ENCODE results near the gene DGKE. TPM values are rescaled to one million over a fixed set of nuclear protein-coding genes. Genes with fewer than 3 reads are reported as not detected.

DGKE gene
- total RNA-seq, 4 donors from 2014 or later, result 14.4 to 31.2 (median 23.1) TPM

DNA sequence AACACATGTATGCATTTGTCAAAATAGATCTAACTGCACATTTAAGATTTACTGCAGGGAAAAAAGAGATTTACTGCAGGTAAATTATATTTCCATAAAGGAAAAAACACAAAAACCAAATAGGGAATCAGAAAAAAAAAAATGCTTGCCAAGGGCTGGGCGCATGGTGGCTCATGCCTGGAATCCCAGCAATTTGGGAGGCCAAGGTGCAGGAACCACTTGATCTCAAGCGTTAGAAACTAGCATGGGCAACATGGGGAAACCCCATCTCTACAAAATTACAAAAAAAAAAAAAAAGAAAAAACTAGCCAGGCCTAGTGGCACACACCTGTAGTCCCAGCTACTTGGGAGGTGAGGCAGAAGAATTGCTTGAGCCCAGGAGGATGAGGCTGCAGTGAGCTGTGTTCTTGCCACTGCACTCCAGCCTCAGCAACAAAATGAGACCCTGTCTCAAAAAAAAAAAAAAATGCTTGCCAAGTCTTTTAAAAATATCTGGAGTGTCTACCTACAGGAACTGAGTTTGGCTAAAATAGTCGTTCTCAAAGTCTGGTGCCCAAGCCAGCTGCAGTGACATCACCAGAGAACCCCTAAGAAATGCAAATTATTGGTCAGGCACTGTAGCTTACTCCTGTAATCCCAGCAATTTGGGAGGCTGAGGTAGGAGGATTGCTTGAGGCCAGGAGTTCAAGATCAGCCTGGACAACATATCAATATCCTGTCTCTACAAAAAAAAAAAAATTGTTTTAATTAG is 62.4 kb downstream of the DGKE start:
- intact Hi-C loops (cut with DNase I; ENCODE audit: low total_unique reads), result no loop called here
- Histone ChIP-seq H3K36me3 (no peaks in the 10 kb centered on the region), H3K27ac (no peak overlapping the region), H3K9me3 (no peaks in the 10 kb centered on the region), H3K4me3 (no peak overlapping the region), H3K4me1 (no peaks in the 10 kb centered on the region), H3K27me3 (no peaks in the 10 kb centered on the region)
- no peak for DNase-seq
- TF ChIP-seq POLR2A (IDR thresholded peaks at IDR 0.05), result no peak
- TF ChIP-seq, protein P1, sequence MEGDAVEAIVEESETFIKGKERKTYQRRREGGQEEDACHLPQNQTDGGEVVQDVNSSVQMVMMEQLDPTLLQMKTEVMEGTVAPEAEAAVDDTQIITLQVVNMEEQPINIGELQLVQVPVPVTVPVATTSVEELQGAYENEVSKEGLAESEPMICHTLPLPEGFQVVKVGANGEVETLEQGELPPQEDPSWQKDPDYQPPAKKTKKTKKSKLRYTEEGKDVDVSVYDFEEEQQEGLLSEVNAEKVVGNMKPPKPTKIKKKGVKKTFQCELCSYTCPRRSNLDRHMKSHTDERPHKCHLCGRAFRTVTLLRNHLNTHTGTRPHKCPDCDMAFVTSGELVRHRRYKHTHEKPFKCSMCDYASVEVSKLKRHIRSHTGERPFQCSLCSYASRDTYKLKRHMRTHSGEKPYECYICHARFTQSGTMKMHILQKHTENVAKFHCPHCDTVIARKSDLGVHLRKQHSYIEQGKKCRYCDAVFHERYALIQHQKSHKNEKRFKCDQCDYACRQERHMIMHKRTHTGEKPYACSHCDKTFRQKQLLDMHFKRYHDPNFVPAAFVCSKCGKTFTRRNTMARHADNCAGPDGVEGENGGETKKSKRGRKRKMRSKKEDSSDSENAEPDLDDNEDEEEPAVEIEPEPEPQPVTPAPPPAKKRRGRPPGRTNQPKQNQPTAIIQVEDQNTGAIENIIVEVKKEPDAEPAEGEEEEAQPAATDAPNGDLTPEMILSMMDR (IDR thresholded peaks at IDR 0.05), result no peak

GRCh38 chr17:56896968-56897359 is 63.0 kb downstream of the DGKE start:
- Histone ChIP-seq H3K27me3 (no peaks in the 10 kb centered on the region), H3K4me3 (no peak overlapping the region), H3K27ac (no peak overlapping the region), H3K36me3 (no peaks in the 10 kb centered on the region), H3K9me3 (no peaks in the 10 kb centered on the region), H3K4me1 (no peaks in the 10 kb centered on the region)
- no peak for DNase-seq
- no peak for TF ChIP-seq POLR2A (IDR thresholded peaks at IDR 0.05)
- TF ChIP-seq, protein P1 (IDR thresholded peaks at IDR 0.05), result no peak
- intact Hi-C loops (cut with DNase I; ENCODE audit: low total_unique reads), result no loop called here

- no peaks in the 10 kb centered on the region for H3K4me1 ChIP-seq
Observed at GRCh38 chr17:56897646-56898424, 63.9 kb downstream of the DGKE start.

DNA sequence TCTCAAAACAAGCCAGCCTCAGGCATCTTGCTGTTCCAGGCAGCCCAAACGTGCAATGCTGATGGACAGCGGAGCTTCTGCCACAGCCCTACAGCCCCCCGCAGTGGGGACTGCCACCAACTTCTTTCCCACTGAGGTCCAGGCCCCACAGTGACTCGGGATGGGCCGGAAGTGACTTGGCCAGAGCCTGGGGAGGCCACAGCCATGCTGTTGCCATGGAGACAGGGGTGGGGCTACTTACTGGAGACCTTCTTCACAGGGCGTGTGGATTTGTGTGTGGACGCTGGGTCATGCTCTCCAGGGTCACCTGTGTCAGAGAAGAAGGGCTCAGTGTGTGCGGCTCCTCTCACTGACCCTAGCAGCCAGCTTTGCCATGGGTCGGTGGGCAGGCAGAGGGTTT is 64.9 kb downstream of the DGKE start:
- intact Hi-C loops (cut with DNase I; ENCODE audit: low total_unique reads), result no loop called here
- Histone ChIP-seq H3K9me3 (no peaks in the 10 kb centered on the region), H3K27me3 (no peaks in the 10 kb centered on the region), H3K36me3 (no peaks in the 10 kb centered on the region), H3K4me3 (no peak overlapping the region), H3K27ac (no peak overlapping the region), H3K4me1 (no peaks in the 10 kb centered on the region)
- TF ChIP-seq, protein P1 (IDR thresholded peaks at IDR 0.05), result no peak
- no peak for TF ChIP-seq POLR2A (IDR thresholded peaks at IDR 0.05)
- DNase-seq, result no peak

More at GRCh38 chr17:56897646-56898424, 63.9 kb downstream of the DGKE start:
- no peaks in the 10 kb centered on the region for H3K27me3 ChIP-seq
- intact Hi-C loops (cut with DNase I; ENCODE audit: low total_unique reads), result no loop called here
- DNase-seq, result no peak
- no peaks in the 10 kb centered on the region for H3K9me3 ChIP-seq
- no peaks in the 10 kb centered on the region for H3K36me3 ChIP-seq
- TF ChIP-seq, protein P1 (IDR thresholded peaks at IDR 0.05), result no peak
- TF ChIP-seq POLR2A (IDR thresholded peaks at IDR 0.05), result no peak
- H3K4me3 ChIP-seq, result no peak overlapping the region
- no peak overlapping the region for H3K27ac ChIP-seq

DNA sequence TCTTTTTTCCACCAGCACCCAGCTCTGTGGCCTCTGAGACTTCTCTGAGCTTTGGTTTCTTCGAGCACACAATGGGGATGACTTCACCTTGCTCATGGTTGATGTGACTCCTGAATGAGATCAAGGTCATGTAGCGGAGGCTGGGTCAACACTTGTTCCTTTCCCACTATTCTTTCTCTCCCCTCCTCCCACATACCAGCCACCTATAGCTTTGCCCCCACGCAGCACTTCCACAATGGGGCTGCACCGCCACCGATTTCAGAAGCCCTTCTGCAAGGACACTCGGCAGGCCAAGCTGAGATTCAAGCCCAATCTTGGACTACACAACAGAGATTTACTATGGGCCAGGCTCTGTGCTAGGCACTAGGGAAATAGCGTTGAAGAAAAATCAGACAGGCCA is 65.5 kb downstream of the DGKE start:
- DNase-seq, result no peak
- TF ChIP-seq, protein P1 (IDR thresholded peaks at IDR 0.05), result no peak
- no peak for TF ChIP-seq POLR2A (IDR thresholded peaks at IDR 0.05)
- Histone ChIP-seq H3K27ac (no peak overlapping the region), H3K27me3 (no peaks in the 10 kb centered on the region), H3K4me3 (no peak overlapping the region), H3K36me3 (no peaks in the 10 kb centered on the region), H3K9me3 (no peaks in the 10 kb centered on the region), H3K4me1 (no peaks in the 10 kb centered on the region)
- intact Hi-C loops (cut with DNase I; ENCODE audit: low total_unique reads), result no loop called here
